DOHH2 (cell line): ENCODE measurements around the gene ACBD5.

Source experiments
- H3F3A ChIP-seq: fragments of 200-600 bp; sonication (generic), shearing (Covaris generic); 2 replicates; pipeline ENCODE4 v1.6.0; 2016; ENCODE audit warnings: antibody characterized with exemption, mild to moderate bottlenecking; ENCODE audit not compliant: control insufficient read depth, insufficient read depth
- H3K27ac ChIP-seq: fragments of 200-600 bp; sonication (generic); 2 replicates; pipeline ENCODE4 v1.5.1; 2014; ENCODE audit warnings: low read depth, mild to moderate bottlenecking, low read length, moderate library complexity
- H3K27me3 ChIP-seq: fragments of 200-600 bp; sonication (generic); 2 replicates; pipeline ENCODE4 v1.6.1; 2014; ENCODE audit warnings: mild to moderate bottlenecking, low read length, mixed read lengths; ENCODE audit not compliant: control insufficient read depth
- H3K36me3 ChIP-seq: fragments of 200-600 bp; sonication (generic); 2 replicates; pipeline ENCODE4 v1.6.1; 2014; ENCODE audit warnings: mild to moderate bottlenecking, low read length, moderate library complexity, mixed read lengths; ENCODE audit not compliant: control insufficient read depth
- H3K4me1 ChIP-seq: fragments of 200-600 bp; sonication (generic); 2 replicates; pipeline ENCODE4 v1.6.1; 2014; ENCODE audit warnings: mild to moderate bottlenecking, low read length, mixed read lengths; ENCODE audit not compliant: control insufficient read depth
- H3K4me2 ChIP-seq: fragments of 200-600 bp; sonication (generic); 2 replicates; pipeline ENCODE4 v1.6.0; 2014; ENCODE audit warnings: mild to moderate bottlenecking, low read length, moderate library complexity
- H3K4me3 ChIP-seq: fragments of 200-600 bp; sonication (generic); 2 replicates; pipeline ENCODE4 v1.5.1; 2014; ENCODE audit warnings: mild to moderate bottlenecking, low read length, mixed read lengths
- H3K79me2 ChIP-seq: fragments of 200-600 bp; sonication (generic); 2 replicates; pipeline ENCODE4 v1.6.1; 2014; ENCODE audit warnings: mild to moderate bottlenecking, low read length, mixed read lengths; ENCODE audit not compliant: control insufficient read depth
- H3K9me2 ChIP-seq: fragments of 200-600 bp; sonication (generic); replicated peaks from 2 replicates; pipeline ENCODE4 v1.6.1; 2014; ENCODE audit warnings: mild to moderate bottlenecking, low read length, mixed read lengths; ENCODE audit not compliant: control insufficient read depth
- H3K9me3 ChIP-seq: fragments of 200-600 bp; sonication (generic); 2 replicates; pipeline ENCODE4 v1.6.1; 2014; ENCODE audit warnings: antibody characterized with exemption, low read length, mixed read lengths; ENCODE audit not compliant: control insufficient read depth, insufficient read depth
- H4K20me1 ChIP-seq: fragments of 200-600 bp; sonication (generic); 2 replicates; pipeline ENCODE4 v1.6.0; 2014; ENCODE audit warnings: low read depth, mild to moderate bottlenecking, antibody characterized with exemption, low read length, moderate library complexity; ENCODE audit not compliant: control insufficient read depth, insufficient read depth
- EZH2phosphoT487 ChIP-seq: fragments of 200-600 bp; sonication (generic); IDR thresholded peaks from 2 replicates; pipeline ENCODE4 v1.6.1; 2017; ENCODE audit warnings: borderline replicate concordance, mild to moderate bottlenecking, antibody characterized with exemption, low read length, moderate library complexity, mixed read lengths
- TF ChIP-seq, protein P1 (sequence below): fragments of 200-600 bp; sonication (generic); IDR thresholded peaks from one replicate; pipeline ENCODE4 v1.5.1; 2014; ENCODE audit warnings: antibody characterized with exemption, mild to moderate bottlenecking, low read depth, low read length; ENCODE audit not compliant: poor library complexity, severe bottlenecking

Gene ACBD5

DNA sequence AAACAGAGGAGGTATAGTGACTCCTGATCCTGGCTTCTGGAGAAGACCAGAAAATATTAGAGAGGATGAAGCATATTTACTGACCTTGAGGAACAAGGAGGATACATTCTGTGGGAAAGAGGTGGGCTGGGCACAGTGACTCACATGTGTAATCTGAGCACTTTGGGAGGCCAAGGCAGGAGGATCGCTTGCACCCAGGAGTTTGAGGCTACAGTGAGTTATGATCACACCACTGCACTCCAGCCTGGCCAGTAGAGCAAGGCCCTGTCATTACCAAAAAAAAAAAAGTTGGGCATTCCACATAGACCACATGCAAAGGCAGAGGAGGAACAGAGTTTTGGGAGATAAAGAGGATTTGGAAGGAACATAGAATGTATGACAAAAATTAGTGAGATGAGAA, 4.4 kb upstream of the ACBD5 start:
- peaks cover 19% of the 10 kb centered on the region for H3K79me2 ChIP-seq
- no peaks in the 10 kb centered on the region for H3K27me3 ChIP-seq

DNA sequence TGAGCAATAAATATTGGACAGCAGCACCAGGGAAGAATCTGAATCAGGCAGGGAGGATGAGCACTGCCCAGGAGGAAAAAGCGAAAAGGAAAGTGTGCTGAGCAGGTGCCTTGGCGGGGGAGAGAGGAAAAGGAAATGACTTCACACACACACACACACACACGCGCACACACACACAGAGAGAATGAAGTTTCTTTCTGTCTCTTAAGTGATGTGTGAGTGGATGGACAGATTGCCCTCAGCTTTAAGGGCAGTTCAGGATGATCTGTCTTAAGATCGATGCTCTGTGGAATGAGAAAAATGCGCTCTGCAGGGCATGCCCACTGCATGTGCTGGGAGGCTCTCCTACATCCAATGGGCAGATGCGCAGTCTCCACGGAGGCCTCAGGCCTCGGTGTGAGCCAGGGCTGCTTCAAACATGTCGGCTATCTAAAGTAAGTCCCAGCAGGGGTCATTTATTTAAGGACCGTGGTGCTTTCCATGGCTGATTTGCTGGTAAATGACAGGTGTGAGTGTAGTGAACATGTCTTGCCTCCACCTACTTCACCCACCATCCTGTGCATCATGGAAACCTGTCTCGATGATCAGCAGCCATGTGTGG, 2.5 kb upstream of the ACBD5 start:
- TF ChIP-seq, protein P1, sequence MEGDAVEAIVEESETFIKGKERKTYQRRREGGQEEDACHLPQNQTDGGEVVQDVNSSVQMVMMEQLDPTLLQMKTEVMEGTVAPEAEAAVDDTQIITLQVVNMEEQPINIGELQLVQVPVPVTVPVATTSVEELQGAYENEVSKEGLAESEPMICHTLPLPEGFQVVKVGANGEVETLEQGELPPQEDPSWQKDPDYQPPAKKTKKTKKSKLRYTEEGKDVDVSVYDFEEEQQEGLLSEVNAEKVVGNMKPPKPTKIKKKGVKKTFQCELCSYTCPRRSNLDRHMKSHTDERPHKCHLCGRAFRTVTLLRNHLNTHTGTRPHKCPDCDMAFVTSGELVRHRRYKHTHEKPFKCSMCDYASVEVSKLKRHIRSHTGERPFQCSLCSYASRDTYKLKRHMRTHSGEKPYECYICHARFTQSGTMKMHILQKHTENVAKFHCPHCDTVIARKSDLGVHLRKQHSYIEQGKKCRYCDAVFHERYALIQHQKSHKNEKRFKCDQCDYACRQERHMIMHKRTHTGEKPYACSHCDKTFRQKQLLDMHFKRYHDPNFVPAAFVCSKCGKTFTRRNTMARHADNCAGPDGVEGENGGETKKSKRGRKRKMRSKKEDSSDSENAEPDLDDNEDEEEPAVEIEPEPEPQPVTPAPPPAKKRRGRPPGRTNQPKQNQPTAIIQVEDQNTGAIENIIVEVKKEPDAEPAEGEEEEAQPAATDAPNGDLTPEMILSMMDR = no peak
- H3K4me3 ChIP-seq = peak overlapping the region; percentile 93

More for the DNA sequence above, 4.4 kb upstream of the ACBD5 start:
- Histone ChIP-seq H3K4me1 (peaks cover 18% of the 10 kb centered on the region), H3K9me3 (no peaks in the 10 kb centered on the region), H4K20me1 (no peaks in the 10 kb centered on the region), H3K27ac (no peak overlapping the region), H3K9me2 (no peaks in the 10 kb centered on the region), H3K36me3 (peaks cover 4% of the 10 kb centered on the region), H3K4me3 (no peak overlapping the region), H3F3A (peaks cover 15% of the 10 kb centered on the region), H3K4me2 (no peak overlapping the region)
- TF ChIP-seq, protein P1 = no peak
- TF ChIP-seq EZH2phosphoT487 = no peak

DNA sequence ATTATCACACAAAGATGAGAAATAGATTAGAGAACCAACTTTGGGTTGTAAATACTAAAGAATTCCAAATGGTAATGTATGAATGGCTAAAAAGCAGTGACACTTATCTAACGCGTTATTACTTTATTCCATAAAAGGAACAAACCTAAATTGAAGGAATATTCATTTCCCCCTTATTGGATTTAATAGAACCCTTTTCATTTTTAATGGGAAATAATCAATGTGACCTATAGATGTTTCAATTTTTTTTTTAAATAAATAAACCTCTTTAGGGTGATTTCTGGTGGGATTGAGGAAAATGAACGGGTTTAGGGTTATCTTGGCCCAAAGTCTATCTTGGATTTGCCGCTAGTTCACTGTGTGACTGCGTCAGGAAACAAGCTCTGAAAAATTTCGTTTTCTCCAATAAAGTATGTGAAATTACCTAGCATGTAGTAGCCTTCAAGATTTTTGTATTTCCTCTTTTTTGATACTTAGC, 1.9 kb upstream of the ACBD5 start:
- peaks cover 41% of the 10 kb centered on the region for H3K79me2 ChIP-seq
- peaks cover 15% of the 10 kb centered on the region for H3F3A ChIP-seq
- H4K20me1 ChIP-seq = no peaks in the 10 kb centered on the region
- peak overlapping the region; percentile 98 for H3K4me2 ChIP-seq
- H3K27me3 ChIP-seq = no peaks in the 10 kb centered on the region
- peaks cover 31% of the 10 kb centered on the region for H3K4me1 ChIP-seq
- H3K9me2 ChIP-seq = no peaks in the 10 kb centered on the region
- H3K36me3 ChIP-seq = peaks cover 13% of the 10 kb centered on the region
- TF ChIP-seq EZH2phosphoT487 = no peak
- TF ChIP-seq, protein P1 = no peak
- H3K27ac ChIP-seq = peak overlapping the region; percentile 87
- no peaks in the 10 kb centered on the region for H3K9me3 ChIP-seq
- H3K4me3 ChIP-seq = peak overlapping the region; percentile 93

More for the DNA sequence above, 2.5 kb upstream of the ACBD5 start:
- Histone ChIP-seq H3K27me3 (no peaks in the 10 kb centered on the region), H3K4me1 (peaks cover 29% of the 10 kb centered on the region), H4K20me1 (no peaks in the 10 kb centered on the region), H3K27ac (peak overlapping the region; percentile 87), H3F3A (peaks cover 15% of the 10 kb centered on the region), H3K4me2 (peak overlapping the region; percentile 98), H3K36me3 (peaks cover 12% of the 10 kb centered on the region), H3K9me3 (no peaks in the 10 kb centered on the region), H3K9me2 (no peaks in the 10 kb centered on the region), H3K79me2 (peaks cover 38% of the 10 kb centered on the region)
